ENCODE results near the gene SLC44A5. TPM values are rescaled to one million over a fixed set of nuclear protein-coding genes. Genes with fewer than 3 reads are reported as not detected.
"Not testable (repeated sequence)": the region's sequence is repeated elsewhere in the genome, so short reads cannot be mapped to it uniquely, and the experiment has no call there.

SLC44A5 gene
- polyA plus RNA-seq, 3 donors = 9.9 to 21.7 (median 13.4) TPM

DNA sequence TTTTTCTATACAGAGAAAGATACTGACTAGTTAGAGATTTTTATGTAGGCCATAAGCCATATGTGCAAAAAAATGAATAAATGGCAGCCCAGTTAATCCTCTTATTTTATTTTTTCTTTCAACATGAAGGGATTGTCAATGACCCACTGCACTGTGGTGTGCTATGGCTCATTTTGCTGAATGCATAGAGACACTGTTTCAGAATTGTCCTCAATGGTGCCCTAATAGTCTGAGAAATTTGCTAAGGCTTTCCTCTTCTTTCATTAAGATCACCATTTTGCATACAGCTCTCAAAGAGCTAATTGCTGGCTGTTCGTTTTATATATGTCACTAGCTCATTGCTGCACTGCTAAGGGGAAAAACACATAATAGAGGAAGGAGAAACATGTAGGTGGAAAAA lies 189.5 kb downstream of the SLC44A5 start:
- no peak for DNase-seq (ENCODE audit: extremely low read depth in 1 of 11, low read depth in 9 of 11, low spot score in 4 of 11)

GRCh38 chr1:75415187-75415586 lies 195.7 kb downstream of the SLC44A5 start:
- no peak for DNase-seq (ENCODE audit: extremely low read depth in 1 of 11, low read depth in 9 of 11, low spot score in 4 of 11)

DNA sequence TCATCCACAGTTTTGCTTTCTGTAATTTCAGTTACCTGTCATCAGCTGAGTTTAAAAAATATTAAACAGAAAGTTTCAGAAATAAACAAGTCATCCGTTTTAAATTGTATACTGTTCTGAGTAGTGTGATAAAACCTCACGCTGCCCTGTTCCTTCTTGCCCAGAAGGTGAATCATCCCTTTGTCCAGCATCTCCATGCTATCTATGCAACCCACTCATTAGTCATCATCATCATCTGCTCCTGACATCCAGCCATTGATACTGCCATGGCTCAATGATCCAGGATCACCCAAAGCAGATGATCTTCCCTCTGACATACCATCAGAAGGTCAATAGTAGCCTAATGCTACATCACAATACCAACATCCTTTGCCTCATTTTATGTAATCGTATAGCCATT lies 198.3 kb downstream of the SLC44A5 start:
- no peak for DNase-seq (ENCODE audit: extremely low read depth in 1 of 11, low read depth in 9 of 11, low spot score in 4 of 11)

GRCh38 chr1:75404681-75405080 lies 206.2 kb downstream of the SLC44A5 start:
- DNase-seq (ENCODE audit: extremely low read depth in 1 of 11, low read depth in 9 of 11, low spot score in 4 of 11) = not testable (repeated sequence)

DNA sequence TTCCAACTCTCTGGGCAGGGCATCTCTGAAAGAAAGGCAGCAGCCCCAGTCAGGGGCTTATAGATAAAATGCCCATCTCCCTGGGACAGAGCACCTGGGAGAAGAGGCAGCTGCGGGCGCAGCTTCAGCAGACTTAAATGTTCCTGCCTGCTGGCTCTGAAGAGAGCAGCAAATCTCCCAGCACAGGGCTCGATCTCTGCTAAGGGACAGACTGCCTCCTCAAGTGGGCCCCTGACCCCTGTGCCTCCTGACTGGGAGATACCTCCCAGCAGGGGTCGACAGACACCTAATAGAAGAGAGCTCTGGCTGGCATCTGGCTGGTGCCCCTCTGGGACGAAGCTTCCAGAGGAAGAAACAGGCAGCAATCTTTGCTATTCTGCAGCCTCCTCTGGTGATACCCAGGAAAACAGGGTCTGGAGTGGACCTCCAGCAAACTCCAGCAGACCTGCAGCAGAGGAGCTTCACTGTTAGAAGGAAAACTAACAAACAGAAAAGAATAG lies 207.7 kb downstream of the SLC44A5 start:
- DNase-seq (ENCODE audit: extremely low read depth in 1 of 11, low read depth in 9 of 11, low spot score in 4 of 11) = not testable (repeated sequence)

DNA sequence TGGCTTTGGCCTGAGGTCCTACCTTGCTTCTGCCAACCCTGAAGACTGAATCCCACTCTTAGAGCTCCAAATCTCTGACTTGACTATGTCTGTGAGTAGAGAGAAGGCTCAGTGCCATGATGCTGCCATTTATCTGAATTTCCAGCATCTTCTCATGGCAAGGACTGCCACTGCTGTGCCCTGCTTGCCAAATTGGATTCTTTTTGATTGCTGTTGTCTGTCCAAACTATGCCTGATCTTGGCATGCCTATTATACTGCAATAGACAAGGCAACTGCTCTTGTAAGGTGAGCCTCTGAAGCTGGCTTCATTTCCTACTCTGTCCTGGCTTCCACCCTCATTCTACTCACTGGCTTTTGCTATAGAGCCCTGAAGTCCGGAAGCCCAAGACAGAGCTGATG lies 210.2 kb downstream of the SLC44A5 start:
- DNase-seq (ENCODE audit: extremely low read depth in 1 of 11, low read depth in 9 of 11, low spot score in 4 of 11) = no peak

GRCh38 chr1:75396745-75397144 lies 214.2 kb downstream of the SLC44A5 start:
- no peak for DNase-seq (ENCODE audit: extremely low read depth in 1 of 11, low read depth in 9 of 11, low spot score in 4 of 11)

GRCh38 chr1:75396260-75396659 lies 214.7 kb downstream of the SLC44A5 start:
- no peak for DNase-seq (ENCODE audit: extremely low read depth in 1 of 11, low read depth in 9 of 11, low spot score in 4 of 11)

DNA sequence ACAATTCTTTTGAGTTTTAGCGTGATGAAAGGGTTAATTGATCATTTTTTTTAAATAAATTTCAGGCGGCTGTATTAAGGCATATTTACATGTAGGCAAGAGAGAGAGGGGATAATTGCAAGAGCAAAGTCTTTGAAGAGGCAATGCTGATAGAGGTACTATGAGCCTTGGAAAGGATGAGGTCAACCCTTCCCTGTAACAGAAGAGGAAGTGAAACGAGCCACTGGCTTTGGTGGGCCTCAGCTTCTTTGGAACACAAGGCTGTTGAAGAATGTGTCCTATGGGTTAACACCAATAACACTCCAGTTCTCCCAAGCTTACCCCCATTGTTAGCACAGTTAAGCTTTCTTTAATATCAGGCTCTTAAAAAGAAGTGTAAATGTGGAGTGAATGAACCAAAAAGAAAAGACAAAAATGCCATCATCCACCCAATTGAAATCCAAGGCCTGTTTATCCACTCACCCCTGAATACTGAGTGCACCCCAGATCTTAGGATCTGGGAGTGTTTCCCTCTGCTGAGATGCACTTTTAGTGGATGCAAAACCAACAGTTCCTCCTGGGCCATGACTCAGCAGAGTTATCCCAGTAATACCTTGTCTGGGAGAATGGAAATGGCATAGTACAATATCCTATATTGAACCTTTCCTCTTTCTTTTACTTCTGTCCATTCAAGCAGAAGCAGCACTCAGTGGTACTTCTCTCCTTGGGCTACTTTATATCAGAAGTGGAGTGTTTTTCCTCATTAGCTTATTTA lies 216.4 kb downstream of the SLC44A5 start:
- DNase-seq (ENCODE audit: extremely low read depth in 1 of 11, low read depth in 9 of 11, low spot score in 4 of 11) = no peak

DNA sequence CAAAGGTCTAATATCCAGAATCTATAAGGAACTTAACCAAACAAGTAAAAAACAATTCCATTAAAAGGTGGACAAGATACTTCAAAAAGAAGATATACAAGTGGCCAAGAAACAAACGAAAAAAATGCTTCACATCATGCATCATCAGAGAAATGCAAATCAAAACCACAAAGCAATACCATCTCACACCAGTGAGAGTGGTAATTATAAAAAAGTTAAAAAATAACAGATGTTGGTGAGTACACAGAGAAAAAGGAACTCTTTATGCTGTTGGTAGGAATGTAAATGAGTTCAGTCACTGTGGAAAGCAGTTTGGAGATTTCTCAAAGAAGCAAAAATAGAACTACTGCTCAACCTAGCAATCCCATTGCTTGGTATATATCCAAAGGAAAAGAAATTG lies 218.6 kb downstream of the SLC44A5 start:
- no peak for DNase-seq (ENCODE audit: extremely low read depth in 1 of 11, low read depth in 9 of 11, low spot score in 4 of 11)

DNA sequence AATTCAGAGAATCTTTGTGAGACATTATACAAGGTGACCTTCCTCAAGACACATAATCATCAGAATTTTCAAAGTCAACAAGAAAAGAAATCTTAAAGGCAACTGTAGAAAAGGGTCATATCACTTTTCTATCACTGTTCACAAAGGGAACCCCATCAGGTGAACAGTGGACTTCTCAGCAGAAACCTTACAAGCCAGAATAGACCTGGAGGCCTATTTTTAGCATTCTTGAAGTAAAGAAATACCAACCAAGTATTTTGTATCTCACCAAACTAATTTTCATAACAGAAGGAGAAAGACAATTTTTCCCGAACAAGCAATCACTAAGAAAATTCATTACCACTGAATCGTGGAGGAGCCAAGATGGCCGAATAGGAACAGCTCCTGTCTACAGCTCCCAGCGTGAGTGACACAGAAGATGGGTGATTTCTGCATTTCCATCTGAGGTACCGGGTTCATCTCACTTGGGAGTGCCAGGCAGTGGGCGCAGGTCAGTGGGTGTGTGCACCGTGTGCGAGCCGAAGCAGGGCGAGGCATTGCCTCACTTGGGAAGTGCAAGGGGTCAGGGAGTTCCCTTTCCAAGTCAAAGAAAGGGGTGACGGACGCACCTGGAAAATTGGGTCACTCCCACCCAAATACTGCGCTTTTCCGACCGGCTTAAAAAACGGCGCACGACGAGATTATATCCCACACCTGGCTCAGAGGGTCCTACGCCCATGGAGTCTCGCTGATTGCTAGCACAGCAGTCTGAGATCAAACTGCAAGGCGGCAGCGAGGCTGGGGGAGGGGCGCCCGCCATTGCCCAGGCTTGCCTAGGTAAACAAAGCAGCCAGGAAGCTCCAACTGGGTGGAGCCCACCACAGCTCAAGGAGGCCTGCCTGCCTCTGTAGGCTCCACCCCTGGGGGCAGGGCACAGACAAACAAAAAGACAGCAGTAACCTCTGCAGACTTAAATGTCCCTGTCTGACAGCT lies 235.2 kb downstream of the SLC44A5 start:
- DNase-seq (ENCODE audit: extremely low read depth in 1 of 11, low read depth in 9 of 11, low spot score in 4 of 11) = not testable (repeated sequence)

DNA sequence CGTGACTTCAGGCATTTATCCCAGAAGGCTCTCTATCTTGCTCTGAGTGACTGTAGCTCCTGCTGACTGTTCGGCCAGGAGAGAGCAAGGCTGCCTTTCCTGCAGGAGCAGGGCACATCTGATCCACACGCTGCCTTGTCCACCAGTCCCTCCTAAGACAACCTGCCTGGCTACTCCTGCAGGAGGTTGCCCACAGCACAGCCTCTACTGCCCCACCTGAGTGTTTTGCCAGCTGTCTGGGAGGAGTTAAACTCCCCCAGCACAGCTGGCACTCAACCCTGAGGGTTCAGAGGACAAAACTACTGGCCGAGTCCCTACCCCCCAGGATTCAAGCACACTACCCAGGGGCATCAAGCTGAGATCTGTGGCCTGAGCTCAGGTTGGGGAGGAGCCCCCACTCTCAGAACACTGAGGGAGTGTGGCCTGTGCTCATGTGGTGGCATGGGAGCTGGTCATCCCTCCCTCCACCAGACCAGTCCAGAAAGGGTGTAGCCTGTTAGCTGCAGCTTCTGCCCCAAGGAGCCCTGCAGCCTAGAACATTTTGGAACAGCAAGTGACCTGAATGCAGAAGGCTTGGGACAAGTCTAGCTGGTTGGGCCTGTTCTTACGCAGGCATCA lies 237.3 kb downstream of the SLC44A5 start:
- DNase-seq (ENCODE audit: extremely low read depth in 1 of 11, low read depth in 9 of 11, low spot score in 4 of 11) = no peak

GRCh38 chr1:75366595-75366994 lies 244.3 kb downstream of the SLC44A5 start:
- DNase-seq (ENCODE audit: extremely low read depth in 1 of 11, low read depth in 9 of 11, low spot score in 4 of 11) = no peak

- DNase-seq (ENCODE audit: extremely low read depth in 1 of 11, low read depth in 9 of 11, low spot score in 4 of 11) = no peak
Observed at GRCh38 chr1:75361260-75361659, 249.7 kb downstream of the SLC44A5 start.

- DNase-seq (ENCODE audit: extremely low read depth in 1 of 11, low read depth in 9 of 11, low spot score in 4 of 11) = not testable (repeated sequence)
Observed at GRCh38 chr1:75354267-75354666, 256.6 kb downstream of the SLC44A5 start.

GRCh38 chr1:75353051-75353450 lies 257.9 kb downstream of the SLC44A5 start:
- no peak for DNase-seq (ENCODE audit: extremely low read depth in 1 of 11, low read depth in 9 of 11, low spot score in 4 of 11)

GRCh38 chr1:75345538-75346292 lies 265.2 kb downstream of the SLC44A5 start:
- no peak for DNase-seq (ENCODE audit: extremely low read depth in 1 of 11, low read depth in 9 of 11, low spot score in 4 of 11)

DNA sequence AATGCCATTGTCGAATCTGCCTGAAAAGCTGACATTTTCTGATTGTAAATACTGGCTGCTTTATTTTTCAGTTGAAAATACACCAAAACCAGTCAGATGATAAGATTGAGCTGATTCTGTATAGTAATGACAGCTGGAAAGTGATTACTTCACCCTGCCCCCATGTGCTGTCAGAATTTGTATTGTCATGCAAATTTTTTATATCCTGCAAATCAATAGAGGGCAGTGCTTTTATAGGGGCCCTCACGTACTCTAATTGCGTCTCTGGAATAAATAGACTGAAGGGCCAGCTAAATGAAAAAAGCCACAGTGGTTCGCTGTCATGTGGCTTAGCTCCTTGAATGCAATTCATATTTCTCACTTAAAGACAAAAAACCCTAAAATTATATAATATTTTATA lies 268.1 kb downstream of the SLC44A5 start:
- DNase-seq (ENCODE audit: extremely low read depth in 1 of 11, low read depth in 9 of 11, low spot score in 4 of 11) = no peak

- DNase-seq (ENCODE audit: extremely low read depth in 1 of 11, low read depth in 9 of 11, low spot score in 4 of 11) = no peak
Observed at GRCh38 chr1:75341537-75341936, 269.4 kb downstream of the SLC44A5 start.

Measured in renal cortex interstitium (tissue), 11 donors.